ENCODE measurements around the gene SPOPL. TPM values are rescaled to one million over a fixed set of nuclear protein-coding genes. Genes with fewer than 3 reads are reported as not detected.
"Not testable (repeated sequence)": the region's sequence is repeated elsewhere in the genome, so short reads cannot be mapped to it uniquely, and the experiment has no call there.

The SPOPL gene
- total and polyA plus RNA-seq, 3 donors from 2014 or later, result 9.1 to 14.2 (median 10.6) TPM

- no peaks in the 10 kb centered on the region for H3K27me3 ChIP-seq
- no peaks in the 10 kb centered on the region for H3K9me3 ChIP-seq
- no peak for TF ChIP-seq POLR2A (IDR thresholded peaks at IDR 0.05)
- no peak for TF ChIP-seq CTCF (IDR thresholded peaks at IDR 0.05)
- H3K4me3 ChIP-seq, result no peak overlapping the region
- WGBS, 2 donors, result 61 to 62% methylated on average over 3 of the region's 3 CpGs
- H3K4me1 ChIP-seq, result no peaks in the 10 kb centered on the region
- H3K27ac ChIP-seq, result no peak overlapping the region
- DNase-seq, result no peak
- H3K36me3 ChIP-seq (ENCODE audit: low read depth, missing control alignments), result no peaks in the 10 kb centered on the region
- intact Hi-C loops (cut with DNase I; ENCODE audit: low total_unique reads), result no loop called here
These were observed 30.3 kb downstream of the SPOPL start for GRCh38 chr2:138531913-138532312.

GRCh38 chr2:138534791-138535190 is 33.2 kb downstream of the SPOPL start:
- H3K4me3 ChIP-seq, result no peak overlapping the region
- H3K27me3 ChIP-seq, result no peaks in the 10 kb centered on the region
- TF ChIP-seq POLR2A (IDR thresholded peaks at IDR 0.05) (no peak), CTCF (IDR thresholded peaks at IDR 0.05) (no peak)
- no peaks in the 10 kb centered on the region for H3K4me1 ChIP-seq
- H3K9me3 ChIP-seq, result no peaks in the 10 kb centered on the region
- DNase-seq, result no peak
- H3K27ac ChIP-seq, result no peak overlapping the region
- H3K36me3 ChIP-seq (ENCODE audit: low read depth, missing control alignments), result no peaks in the 10 kb centered on the region
- intact Hi-C loops (cut with DNase I; ENCODE audit: low total_unique reads), result no loop called here

- 79 to 82% methylated on average over 2 of the region's 2 CpGs for WGBS, 2 donors
- H3K4me3 ChIP-seq, result no peak overlapping the region
- no peak overlapping the region for H3K27ac ChIP-seq
- TF ChIP-seq CTCF (IDR thresholded peaks at IDR 0.05) (no peak), POLR2A (IDR thresholded peaks at IDR 0.05) (no peak)
- no peaks in the 10 kb centered on the region for H3K4me1 ChIP-seq
- DNase-seq, result no peak
- no peaks in the 10 kb centered on the region for H3K36me3 ChIP-seq (ENCODE audit: low read depth, missing control alignments)
- intact Hi-C loops (cut with DNase I; ENCODE audit: low total_unique reads), result no loop called here
- no peaks in the 10 kb centered on the region for H3K27me3 ChIP-seq
- H3K9me3 ChIP-seq, result no peaks in the 10 kb centered on the region
These were observed 34.7 kb downstream of the SPOPL start for GRCh38 chr2:138536302-138536701.

- Histone ChIP-seq H3K36me3 (ENCODE audit: low read depth, missing control alignments) (no peaks in the 10 kb centered on the region), H3K9me3 (no peaks in the 10 kb centered on the region), H3K27me3 (no peaks in the 10 kb centered on the region), H3K4me3 (no peak overlapping the region), H3K4me1 (no peaks in the 10 kb centered on the region), H3K27ac (no peak overlapping the region)
- intact Hi-C loops (cut with DNase I; ENCODE audit: low total_unique reads), result no loop called here
- 95 to 100% methylated on average over 2 of the region's 2 CpGs for WGBS, 2 donors
- TF ChIP-seq POLR2A (IDR thresholded peaks at IDR 0.05), result no peak
- TF ChIP-seq CTCF (IDR thresholded peaks at IDR 0.05), result no peak
- DNase-seq, result no peak
These were observed 35.2 kb downstream of the SPOPL start for GRCh38 chr2:138536740-138537139.

- H3K36me3 ChIP-seq (ENCODE audit: low read depth, missing control alignments), result no peaks in the 10 kb centered on the region
- 85 to 89% methylated on average over 12 of the region's 12 CpGs for WGBS, 2 donors
These were observed 35.8 kb downstream of the SPOPL start for GRCh38 chr2:138537170-138537915.

GRCh38 chr2:138544206-138544605 is 42.6 kb downstream of the SPOPL start:
- H3K27ac ChIP-seq; DNase-seq; intact Hi-C loops (cut with DNase I; ENCODE audit: low total_unique reads); H3K27me3 ChIP-seq; H3K36me3 ChIP-seq (ENCODE audit: low read depth, missing control alignments); H3K4me1 ChIP-seq; H3K4me3 ChIP-seq; H3K9me3 ChIP-seq: not testable (repeated sequence)
- 99 to 100% methylated on average over 5 to 12 of the region's 12 CpGs for whole genome bisulfite sequencing, 2 donors

More at GRCh38 chr2:138537170-138537915, 35.8 kb downstream of the SPOPL start:
- H3K4me1 ChIP-seq, result no peaks in the 10 kb centered on the region
- H3K27me3 ChIP-seq, result no peaks in the 10 kb centered on the region
- TF ChIP-seq POLR2A (IDR thresholded peaks at IDR 0.05) (no peak), CTCF (IDR thresholded peaks at IDR 0.05) (no peak)
- DNase-seq, result no peak
- no peak overlapping the region for H3K4me3 ChIP-seq
- intact Hi-C loops (cut with DNase I; ENCODE audit: low total_unique reads), result no loop called here
- no peaks in the 10 kb centered on the region for H3K9me3 ChIP-seq
- no peak overlapping the region for H3K27ac ChIP-seq

All from testis (tissue), 3 donors.